ENCODE measurements around the gene N4BP2L2. TPM values are rescaled to one million over a fixed set of nuclear protein-coding genes. Genes with fewer than 3 reads are reported as not detected.

N4BP2L2 gene
- total RNA-seq, 1 experiment from 2014 or later, result 96.8 TPM

GRCh38 chr13:32472194-32472621 lies 66.4 kb downstream of the N4BP2L2 start:
- TF ChIP-seq EZH2 (IDR thresholded peaks at IDR 0.05; ENCODE audit: borderline replicate concordance, low read depth, low read length, poor library complexity, severe bottlenecking) (no peak), CTCF (conservative IDR thresholded peaks at IDR 0.05; ENCODE audit: low read depth, low read length) (no peak)
- no peak for DNase-seq (ENCODE audit: low spot score)
- H3K4me3 ChIP-seq (ENCODE audit: low read depth, low read length, poor library complexity, severe bottlenecking), result no peak overlapping the region
- H3K4me1 ChIP-seq (ENCODE audit: insufficient read depth, low read length, poor library complexity, severe bottlenecking), result no peaks in the 10 kb centered on the region
- no peaks in the 10 kb centered on the region for H3K9me3 ChIP-seq (ENCODE audit: low read depth, low read length, poor library complexity, severe bottlenecking)
- no TSS peak for BruUV-seq (replicated peaks)
- H3K36me3 ChIP-seq (ENCODE audit: insufficient read depth, low read length, poor library complexity, severe bottlenecking), result no peaks in the 10 kb centered on the region
- no peaks in the 10 kb centered on the region for H3K27me3 ChIP-seq (replicated peaks; ENCODE audit: insufficient read depth, low read depth, low read length, poor library complexity)
- no peak overlapping the region for H3K27ac ChIP-seq (ENCODE audit: low read depth, low read length, poor library complexity, severe bottlenecking)
- ChIA-PET POLR2A (ENCODE audit: low non-redundant PET) (no interaction called here), CTCF (no interaction called here)
- intact Hi-C loops (cut with micrococcal nuclease; ENCODE audit: unreplicated experiment), result no loop called here

- CTCF ChIA-PET, result no interaction called here
- intact Hi-C loops (cut with micrococcal nuclease; ENCODE audit: unreplicated experiment), result no loop called here
- TF ChIP-seq CTCF (conservative IDR thresholded peaks at IDR 0.05; ENCODE audit: low read depth, low read length), result no peak
- TF ChIP-seq EZH2 (IDR thresholded peaks at IDR 0.05; ENCODE audit: borderline replicate concordance, low read depth, low read length, poor library complexity, severe bottlenecking), result no peak
Observed at GRCh38 chr13:32471187-32471922, 67.2 kb downstream of the N4BP2L2 start.

GRCh38 chr13:32468502-32469142 lies 70.0 kb downstream of the N4BP2L2 start:
- H3K27ac ChIP-seq (ENCODE audit: low read depth, low read length, poor library complexity, severe bottlenecking), result no peak overlapping the region
- H3K27me3 ChIP-seq (replicated peaks; ENCODE audit: insufficient read depth, low read depth, low read length, poor library complexity), result no peaks in the 10 kb centered on the region
- H3K4me3 ChIP-seq (ENCODE audit: low read depth, low read length, poor library complexity, severe bottlenecking), result no peak overlapping the region
- H3K36me3 ChIP-seq (ENCODE audit: insufficient read depth, low read length, poor library complexity, severe bottlenecking), result no peaks in the 10 kb centered on the region
- H3K4me1 ChIP-seq (ENCODE audit: insufficient read depth, low read length, poor library complexity, severe bottlenecking), result no peaks in the 10 kb centered on the region
- BruUV-seq (replicated peaks), result no TSS peak
- intact Hi-C loops (cut with micrococcal nuclease; ENCODE audit: unreplicated experiment), result no loop called here
- ChIA-PET CTCF (no interaction called here), POLR2A (ENCODE audit: low non-redundant PET) (interaction anchor here (0.6 kb wide), 1 partner anchor 204 kb away, joined by 3 read pairs; no protein-coding TSS in a partner anchor)
- TF ChIP-seq EZH2 (IDR thresholded peaks at IDR 0.05; ENCODE audit: borderline replicate concordance, low read depth, low read length, poor library complexity, severe bottlenecking) (no peak), CTCF (conservative IDR thresholded peaks at IDR 0.05; ENCODE audit: low read depth, low read length) (no peak)
- no peaks in the 10 kb centered on the region for H3K9me3 ChIP-seq (ENCODE audit: low read depth, low read length, poor library complexity, severe bottlenecking)
- no peak for DNase-seq (ENCODE audit: low spot score)

More at GRCh38 chr13:32471187-32471922, 67.2 kb downstream of the N4BP2L2 start:
- Histone ChIP-seq H3K4me3 (ENCODE audit: low read depth, low read length, poor library complexity, severe bottlenecking) (no peak overlapping the region), H3K4me1 (ENCODE audit: insufficient read depth, low read length, poor library complexity, severe bottlenecking) (no peaks in the 10 kb centered on the region), H3K27ac (ENCODE audit: low read depth, low read length, poor library complexity, severe bottlenecking) (no peak overlapping the region), H3K9me3 (ENCODE audit: low read depth, low read length, poor library complexity, severe bottlenecking) (no peaks in the 10 kb centered on the region), H3K27me3 (replicated peaks; ENCODE audit: insufficient read depth, low read depth, low read length, poor library complexity) (no peaks in the 10 kb centered on the region), H3K36me3 (ENCODE audit: insufficient read depth, low read length, poor library complexity, severe bottlenecking) (no peaks in the 10 kb centered on the region)
- POLR2A ChIA-PET (ENCODE audit: low non-redundant PET), result interaction anchor here (0.5 kb wide), 1 partner anchor 60 kb away, joined by 12 read pairs; no protein-coding TSS in a partner anchor
- DNase-seq (ENCODE audit: low spot score), result no peak
- BruUV-seq (replicated peaks), result no TSS peak

Measured in A673 (cell line).